ENCODE data around the gene MYOF.

GRCh38 chr10:93386631-93387369, 95.3 kb downstream of the MYOF start:
- TF ChIP-seq GATA2 (IDR thresholded peaks at IDR 0.05; ENCODE audit: low read depth, low read length) (no peak), GATA3 (IDR thresholded peaks at IDR 0.05; ENCODE audit: low read depth, low read length) (no peak)
